GM23338 (cell line): Measurements from ENCODE around the gene FBXO46. TPM values are rescaled to one million over a fixed set of nuclear protein-coding genes. Genes with fewer than 3 reads are reported as not detected.

Experiments
- ATAC-seq: fragments of 200-7000 bp; cut with Tn5 transposase; 3 replicates; pipeline ENCODE4 v1.9.1; 2020
- DNase-seq: peaks from one replicate; pipeline ENCODE4 v3.0.0-alpha.2; 2015; ENCODE audit warnings: low spot score
- H2AFZ ChIP-seq: fragments of 200-600 bp; sonication (generic); 2 replicates; pipeline ENCODE4 v1.8.0; 2016; ENCODE audit warnings: antibody characterized with exemption, mild to moderate bottlenecking, moderate library complexity
- H3F3A ChIP-seq: fragments of 200-600 bp; sonication (generic); replicated peaks from 2 replicates; pipeline ENCODE4 v1.8.0; 2017; ENCODE audit warnings: antibody characterized with exemption, mixed run types, low read depth
- H3K27ac ChIP-seq: fragments of 200-600 bp; sonication (generic); 2 replicates; pipeline ENCODE4 v1.6.1; 2016; ENCODE audit warnings: low read depth
- H3K27me3 ChIP-seq: fragments of 200-600 bp; sonication (generic); 2 replicates; pipeline ENCODE4 v1.8.0; 2016; ENCODE audit warnings: mild to moderate bottlenecking, mixed run types, moderate library complexity; ENCODE audit not compliant: insufficient read depth
- H3K36me3 ChIP-seq: fragments of 200-600 bp; sonication (generic); 2 replicates; pipeline ENCODE4 v1.8.0; 2016; ENCODE audit warnings: mild to moderate bottlenecking; ENCODE audit not compliant: insufficient read depth
- H3K4me1 ChIP-seq: fragments of 200-600 bp; sonication (generic); 2 replicates; pipeline ENCODE4 v1.8.0; 2016; ENCODE audit warnings: mild to moderate bottlenecking, moderate library complexity; ENCODE audit not compliant: insufficient read depth
- H3K4me2 ChIP-seq: fragments of 200-600 bp; sonication (generic); 2 replicates; pipeline ENCODE4 v1.7.1; 2017; ENCODE audit warnings: mixed run types
- H3K4me3 ChIP-seq: fragments of 200-600 bp; sonication (generic); 2 replicates; pipeline ENCODE4 v1.6.1; 2016; ENCODE audit warnings: mixed run types
- H3K79me2 ChIP-seq: fragments of 200-600 bp; sonication (generic); replicated peaks from 2 replicates; pipeline ENCODE4 v1.8.0; 2017; ENCODE audit warnings: mild to moderate bottlenecking; ENCODE audit not compliant: insufficient read depth
- H3K9me2 ChIP-seq: fragments of 200-600 bp; sonication (generic); 2 replicates; pipeline ENCODE4 v1.8.0; 2017; ENCODE audit not compliant: insufficient read depth
- H4K20me1 ChIP-seq: fragments of 200-600 bp; sonication (generic); replicated peaks from 2 replicates; pipeline ENCODE4 v1.8.0; 2017; ENCODE audit warnings: mild to moderate bottlenecking; ENCODE audit not compliant: insufficient read depth
- H3K27ac Mint-ChIP-seq: 2 replicates; pipeline ENCODE4 v1.8.0; 2020; ENCODE audit warnings: inconsistent platforms, mild to moderate bottlenecking, moderate library complexity, mixed read lengths
- H3K27me3 Mint-ChIP-seq: 3 replicates; pipeline ENCODE4 v1.8.0; 2022; ENCODE audit warnings: low read depth, mild to moderate bottlenecking, moderate library complexity, mixed read lengths, inconsistent platforms; ENCODE audit not compliant: insufficient read depth, poor library complexity
- H3K36me3 Mint-ChIP-seq: 3 replicates; pipeline ENCODE4 v1.8.0; 2021; ENCODE audit warnings: low read depth, mild to moderate bottlenecking, inconsistent platforms, moderate library complexity, mixed read lengths
- H3K4me1 Mint-ChIP-seq: 3 replicates; pipeline ENCODE4 v1.8.0; 2020; ENCODE audit warnings: mild to moderate bottlenecking, inconsistent platforms, mixed read lengths
- H3K4me3 Mint-ChIP-seq: 3 replicates; pipeline ENCODE4 v1.8.0; 2021; ENCODE audit warnings: moderate library complexity, mild to moderate bottlenecking, inconsistent platforms, mixed read lengths
- H3K9me3 Mint-ChIP-seq: 3 replicates; pipeline ENCODE4 v1.8.0; 2020; ENCODE audit warnings: moderate library complexity, mild to moderate bottlenecking, inconsistent platforms, mixed read lengths
- CREB1 ChIP-seq: fragments of 250-450 bp; sonication (Bioruptor Pico); IDR thresholded peaks from 2 replicates; pipeline ENCODE4 v1.5.0; 2020; ENCODE audit warnings: low read depth, mild to moderate bottlenecking, moderate library complexity
- EZH2 ChIP-seq: fragments of 200-600 bp; sonication (generic); IDR thresholded peaks from one replicate; pipeline ENCODE4 v1.8.0; 2017; ENCODE audit warnings: antibody characterized with exemption, mild to moderate bottlenecking, low read depth; ENCODE audit not compliant: unreplicated experiment
- EZH2phosphoT487 ChIP-seq: fragments of 200-600 bp; sonication (generic); IDR thresholded peaks from one replicate; pipeline ENCODE4 v1.8.1; 2018; ENCODE audit warnings: antibody characterized with exemption; ENCODE audit not compliant: unreplicated experiment
- JUNB ChIP-seq: IDR thresholded peaks from one replicate; pipeline ENCODE4 v1.6.1; 2016; ENCODE audit warnings: antibody characterized with exemption; ENCODE audit not compliant: unreplicated experiment
- NANOG ChIP-seq: IDR thresholded peaks from 2 replicates; pipeline ENCODE4 v1.6.1; 2016; ENCODE audit warnings: antibody characterized with exemption, borderline replicate concordance
- POLR2AphosphoS5 ChIP-seq: IDR thresholded peaks from 2 replicates; pipeline ENCODE4 v1.6.1; 2016; ENCODE audit warnings: antibody characterized with exemption, low read depth
- STAT1 ChIP-seq: IDR thresholded peaks from one replicate; pipeline ENCODE4 v1.6.1; 2016; ENCODE audit warnings: antibody characterized with exemption; ENCODE audit not compliant: unreplicated experiment
- ZNF114 ChIP-seq: fragments of 250-450 bp; sonication (Bioruptor Pico); IDR thresholded peaks from 2 replicates; pipeline ENCODE4 v1.5.0; 2020; ENCODE audit warnings: mild to moderate bottlenecking, moderate library complexity
- ZNF331 ChIP-seq: fragments of 250-450 bp; sonication (Bioruptor Pico); IDR thresholded peaks from 2 replicates; pipeline ENCODE4 v1.5.0; 2020; ENCODE audit warnings: low read depth, mild to moderate bottlenecking, moderate library complexity
- ZNF462 ChIP-seq: fragments of 250-450 bp; sonication (Bioruptor Pico); IDR thresholded peaks from 2 replicates; pipeline ENCODE4 v1.5.0; 2020; ENCODE audit warnings: mild to moderate bottlenecking, moderate library complexity
- polyA plus RNA-seq: library from polyadenylated mRNA; unstranded; fragments of >200 nt; fragmentation: Nextera tagmentation; extraction: Ambion mirVana; gene quantifications from 2 replicates; pipeline ENCODE4 v1.2.1, GENCODE V29; 2016
- total RNA-seq: library from RNA; depleted of rRNA; stranded (reverse); fragments of >200 nt; shearing (Covaris generic); gene quantifications from 2 replicates; pipeline ENCODE4 v1.2.3, GENCODE V29; 2014
- TF ChIP-seq, protein P1 (sequence below): IDR thresholded peaks from 2 replicates; pipeline ENCODE4 v1.6.1; 2016; ENCODE audit warnings: antibody characterized with exemption
- TF ChIP-seq, protein P2 (sequence below): IDR thresholded peaks from one replicate; pipeline ENCODE4 v1.6.1; 2018; ENCODE audit warnings: antibody characterized with exemption; ENCODE audit not compliant: unreplicated experiment
- TF ChIP-seq, protein P3 (sequence below), 2 experiments: fragments of 200-600 bp in 1 of 2; sonication (generic) in 1 of 2; conservative IDR thresholded peaks; 2 replicates each; pipeline versions ENCODE4 v1.5.1 to v1.6.1; 2016 to 2017; ENCODE audit warnings: antibody characterized with exemption in 2 of 2, low read depth in 2 of 2, mild to moderate bottlenecking in 2 of 2, moderate library complexity in 1 of 2

Gene FBXO46
- total and polyA plus RNA-seq, 2 experiments from 2014 or later: 9.4 to 35.8 TPM

DNA sequence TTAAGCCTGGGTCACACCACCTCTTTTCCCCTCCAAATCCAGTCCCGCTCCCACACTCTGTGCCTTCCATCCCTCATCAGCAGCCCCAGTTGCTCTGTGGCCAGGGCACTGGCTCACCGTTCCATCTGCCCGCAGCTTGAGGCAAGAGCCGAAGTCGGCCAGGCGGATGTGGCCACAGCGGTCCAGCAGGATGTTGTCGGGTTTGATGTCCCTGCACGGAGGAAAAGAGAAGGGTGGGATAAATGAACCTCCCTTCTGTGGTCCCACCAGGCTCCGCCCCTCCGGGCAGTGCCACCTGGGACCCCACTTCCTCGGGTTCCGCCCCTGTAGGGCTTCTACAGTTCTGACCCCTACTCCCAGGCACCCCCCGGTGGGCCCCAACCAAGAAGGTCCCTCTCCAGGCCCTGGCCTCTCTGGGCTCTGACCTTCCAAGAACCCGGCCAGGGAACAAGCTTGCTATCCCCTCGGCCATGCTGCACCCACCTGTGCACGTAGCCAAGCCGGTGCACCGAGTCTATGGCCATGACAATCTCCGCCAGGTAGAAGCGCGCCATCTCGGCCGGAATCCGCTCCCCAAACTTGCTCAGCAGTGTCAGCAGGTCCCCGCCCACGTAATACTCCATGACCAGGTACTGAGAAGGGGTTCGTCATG lies 47.4 kb upstream of the FBXO46 start:
- Histone ChIP-seq H3K9me2 (no peaks in the 10 kb centered on the region), H3K27me3 (peaks cover 8% of the 10 kb centered on the region), H2AFZ (no peak overlapping the region), H4K20me1 (peaks cover 10% of the 10 kb centered on the region), H3K79me2 (no peaks in the 10 kb centered on the region), H3K4me1 (peaks cover 26% of the 10 kb centered on the region), H3K27ac (no peak overlapping the region), H3K4me2 (no peak overlapping the region), H3K36me3 (0 out of 2 replicates have a peak, but pooled peaks cover 3% of the 10 kb centered on the region), H3K4me3 (no peak overlapping the region), H3F3A (peaks cover 21% of the 10 kb centered on the region; the same call in 1 of the 2 replicates)
- no peak overlapping the region; the same call in 2 of the 3 replicates for H3K4me3 Mint-ChIP-seq
- H3K4me1 Mint-ChIP-seq: peaks cover 29% of the 10 kb centered on the region
- H3K36me3 Mint-ChIP-seq: peaks cover 41% of the 10 kb centered on the region
- ATAC-seq: no peak
- H3K27me3 Mint-ChIP-seq: peaks cover 35% of the 10 kb centered on the region
- no peaks in the 10 kb centered on the region; the same call in 2 of the 3 replicates for H3K9me3 Mint-ChIP-seq
- H3K27ac Mint-ChIP-seq: no peak overlapping the region
- DNase-seq: no peak
- no peak for TF ChIP-seq ZNF462
- TF ChIP-seq, protein P1, sequence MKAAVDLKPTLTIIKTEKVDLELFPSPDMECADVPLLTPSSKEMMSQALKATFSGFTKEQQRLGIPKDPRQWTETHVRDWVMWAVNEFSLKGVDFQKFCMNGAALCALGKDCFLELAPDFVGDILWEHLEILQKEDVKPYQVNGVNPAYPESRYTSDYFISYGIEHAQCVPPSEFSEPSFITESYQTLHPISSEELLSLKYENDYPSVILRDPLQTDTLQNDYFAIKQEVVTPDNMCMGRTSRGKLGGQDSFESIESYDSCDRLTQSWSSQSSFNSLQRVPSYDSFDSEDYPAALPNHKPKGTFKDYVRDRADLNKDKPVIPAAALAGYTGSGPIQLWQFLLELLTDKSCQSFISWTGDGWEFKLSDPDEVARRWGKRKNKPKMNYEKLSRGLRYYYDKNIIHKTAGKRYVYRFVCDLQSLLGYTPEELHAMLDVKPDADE: no peak
- no peak for TF ChIP-seq JUNB
- TF ChIP-seq NANOG: no peak
- TF ChIP-seq, protein P2, sequence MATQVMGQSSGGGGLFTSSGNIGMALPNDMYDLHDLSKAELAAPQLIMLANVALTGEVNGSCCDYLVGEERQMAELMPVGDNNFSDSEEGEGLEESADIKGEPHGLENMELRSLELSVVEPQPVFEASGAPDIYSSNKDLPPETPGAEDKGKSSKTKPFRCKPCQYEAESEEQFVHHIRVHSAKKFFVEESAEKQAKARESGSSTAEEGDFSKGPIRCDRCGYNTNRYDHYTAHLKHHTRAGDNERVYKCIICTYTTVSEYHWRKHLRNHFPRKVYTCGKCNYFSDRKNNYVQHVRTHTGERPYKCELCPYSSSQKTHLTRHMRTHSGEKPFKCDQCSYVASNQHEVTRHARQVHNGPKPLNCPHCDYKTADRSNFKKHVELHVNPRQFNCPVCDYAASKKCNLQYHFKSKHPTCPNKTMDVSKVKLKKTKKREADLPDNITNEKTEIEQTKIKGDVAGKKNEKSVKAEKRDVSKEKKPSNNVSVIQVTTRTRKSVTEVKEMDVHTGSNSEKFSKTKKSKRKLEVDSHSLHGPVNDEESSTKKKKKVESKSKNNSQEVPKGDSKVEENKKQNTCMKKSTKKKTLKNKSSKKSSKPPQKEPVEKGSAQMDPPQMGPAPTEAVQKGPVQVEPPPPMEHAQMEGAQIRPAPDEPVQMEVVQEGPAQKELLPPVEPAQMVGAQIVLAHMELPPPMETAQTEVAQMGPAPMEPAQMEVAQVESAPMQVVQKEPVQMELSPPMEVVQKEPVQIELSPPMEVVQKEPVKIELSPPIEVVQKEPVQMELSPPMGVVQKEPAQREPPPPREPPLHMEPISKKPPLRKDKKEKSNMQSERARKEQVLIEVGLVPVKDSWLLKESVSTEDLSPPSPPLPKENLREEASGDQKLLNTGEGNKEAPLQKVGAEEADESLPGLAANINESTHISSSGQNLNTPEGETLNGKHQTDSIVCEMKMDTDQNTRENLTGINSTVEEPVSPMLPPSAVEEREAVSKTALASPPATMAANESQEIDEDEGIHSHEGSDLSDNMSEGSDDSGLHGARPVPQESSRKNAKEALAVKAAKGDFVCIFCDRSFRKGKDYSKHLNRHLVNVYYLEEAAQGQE: no peak
- TF ChIP-seq ZNF331 (CRISPR knock-in tag): no peak
- TF ChIP-seq ZNF114 (CRISPR knock-in tag): no peak
- no peak for TF ChIP-seq EZH2
- no peak for TF ChIP-seq CREB1 (CRISPR knock-in tag)
- TF ChIP-seq POLR2AphosphoS5: no peak
- TF ChIP-seq STAT1: no peak
- no peak for TF ChIP-seq EZH2phosphoT487
- TF ChIP-seq, protein P3, sequence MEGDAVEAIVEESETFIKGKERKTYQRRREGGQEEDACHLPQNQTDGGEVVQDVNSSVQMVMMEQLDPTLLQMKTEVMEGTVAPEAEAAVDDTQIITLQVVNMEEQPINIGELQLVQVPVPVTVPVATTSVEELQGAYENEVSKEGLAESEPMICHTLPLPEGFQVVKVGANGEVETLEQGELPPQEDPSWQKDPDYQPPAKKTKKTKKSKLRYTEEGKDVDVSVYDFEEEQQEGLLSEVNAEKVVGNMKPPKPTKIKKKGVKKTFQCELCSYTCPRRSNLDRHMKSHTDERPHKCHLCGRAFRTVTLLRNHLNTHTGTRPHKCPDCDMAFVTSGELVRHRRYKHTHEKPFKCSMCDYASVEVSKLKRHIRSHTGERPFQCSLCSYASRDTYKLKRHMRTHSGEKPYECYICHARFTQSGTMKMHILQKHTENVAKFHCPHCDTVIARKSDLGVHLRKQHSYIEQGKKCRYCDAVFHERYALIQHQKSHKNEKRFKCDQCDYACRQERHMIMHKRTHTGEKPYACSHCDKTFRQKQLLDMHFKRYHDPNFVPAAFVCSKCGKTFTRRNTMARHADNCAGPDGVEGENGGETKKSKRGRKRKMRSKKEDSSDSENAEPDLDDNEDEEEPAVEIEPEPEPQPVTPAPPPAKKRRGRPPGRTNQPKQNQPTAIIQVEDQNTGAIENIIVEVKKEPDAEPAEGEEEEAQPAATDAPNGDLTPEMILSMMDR (conservative IDR thresholded peaks at IDR 0.05; ENCODE audit: low read depth in 2 of 2): no peak
